SU-DHL-6 (cell line): ENCODE results near the gene PPP2R2C.

ENCODE experiments used
- H2AFZ ChIP-seq: fragments of 200-600 bp; sonication (generic); 2 replicates; pipeline ENCODE4 v1.6.1; 2014; ENCODE audit warnings: low read depth, mild to moderate bottlenecking, moderate library complexity, mixed read lengths, antibody characterized with exemption, low read length; ENCODE audit not compliant: severe bottlenecking
- H3F3A ChIP-seq: fragments of 200-600 bp; shearing (Covaris generic); 2 replicates; pipeline ENCODE4 v1.6.0; 2016; ENCODE audit warnings: antibody characterized with exemption, mild to moderate bottlenecking; ENCODE audit not compliant: insufficient read depth
- H3K27ac ChIP-seq: fragments of 200-600 bp; sonication (generic); 2 replicates; pipeline ENCODE4 v1.5.1; 2016; ENCODE audit warnings: low read depth, mild to moderate bottlenecking, low read length, moderate library complexity, mixed read lengths
- H3K27me3 ChIP-seq: fragments of 200-600 bp; sonication (generic), shearing (Covaris generic); 2 replicates; pipeline ENCODE4 v1.6.0; 2014; ENCODE audit warnings: mild to moderate bottlenecking, low read length
- H3K36me3 ChIP-seq: fragments of 200-600 bp; sonication (generic); 2 replicates; pipeline ENCODE4 v1.6.1; 2014; ENCODE audit warnings: mild to moderate bottlenecking, low read length, mixed read lengths
- H3K4me2 ChIP-seq: fragments of 300-600, 200-600 bp; shearing (Covaris generic), sonication (generic); 2 replicates; pipeline ENCODE4 v1.6.0; 2014; ENCODE audit warnings: low read length, low read depth, mild to moderate bottlenecking; ENCODE audit not compliant: poor library complexity, severe bottlenecking
- H3K4me3 ChIP-seq: fragments of 200-600 bp; sonication (generic); 2 replicates; pipeline ENCODE4 v1.5.1; 2014; ENCODE audit warnings: antibody characterized with exemption, low read length, mild to moderate bottlenecking, mixed read lengths; ENCODE audit not compliant: insufficient read depth, poor library complexity, severe bottlenecking
- H3K79me2 ChIP-seq: fragments of 200-600 bp; sonication (generic); 2 replicates; pipeline ENCODE4 v1.6.1; 2014; ENCODE audit warnings: mild to moderate bottlenecking, low read length, moderate library complexity; ENCODE audit not compliant: insufficient read depth
- H3K9ac ChIP-seq: fragments of 200-600 bp; sonication (generic); 2 replicates; pipeline ENCODE4 v1.7.0; 2014; ENCODE audit warnings: mild to moderate bottlenecking, low read length
- H3K9me2 ChIP-seq: fragments of 200-600 bp; sonication (generic); replicated peaks from 2 replicates; pipeline ENCODE4 v1.6.1; 2014; ENCODE audit warnings: low read length; ENCODE audit not compliant: insufficient read depth
- H3K9me3 ChIP-seq: fragments of 200-600 bp; sonication (generic); 2 replicates; pipeline ENCODE4 v1.6.1; 2014; ENCODE audit warnings: low read length, mixed read lengths; ENCODE audit not compliant: insufficient read depth
- H4K20me1 ChIP-seq: fragments of 200-600 bp; sonication (generic); 2 replicates; pipeline ENCODE4 v1.6.1; 2014; ENCODE audit warnings: low read depth, mild to moderate bottlenecking, antibody characterized with exemption, low read length, moderate library complexity, mixed read lengths
- EZH2phosphoT487 ChIP-seq: fragments of 200-600 bp; sonication (generic), shearing (Covaris generic); conservative IDR thresholded peaks from 2 replicates; pipeline ENCODE4 v1.6.1; 2018; ENCODE audit warnings: mild to moderate bottlenecking, antibody characterized with exemption, low read length, moderate library complexity, mixed read lengths
- TF ChIP-seq, protein P1 (sequence below): fragments of 200-600 bp; sonication (generic); IDR thresholded peaks from one replicate; pipeline ENCODE4 v1.5.1; 2017; ENCODE audit warnings: antibody characterized with exemption, mild to moderate bottlenecking, low read length, moderate library complexity; ENCODE audit not compliant: insufficient read depth, poor library complexity, severe bottlenecking

Gene PPP2R2C

DNA sequence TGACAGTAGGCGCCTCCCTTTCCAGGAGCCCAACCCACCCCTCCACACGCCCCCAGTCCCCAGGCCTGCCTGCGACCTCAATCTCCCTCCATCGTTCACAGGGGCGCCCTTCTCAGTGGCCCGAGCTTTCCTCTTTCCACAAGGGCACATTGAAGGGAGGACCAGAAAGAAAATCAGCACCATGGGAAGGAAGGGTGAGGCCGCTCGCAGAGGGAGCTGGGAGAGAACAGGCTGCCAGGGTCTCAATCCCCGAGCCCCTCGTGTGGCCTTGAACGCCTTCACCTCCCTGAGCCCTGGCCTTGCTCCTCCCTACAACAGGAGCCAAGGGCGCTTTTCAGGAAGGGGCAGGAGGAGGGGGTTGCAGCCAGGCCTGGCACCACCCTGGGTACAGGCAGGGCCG lies 136.2 kb downstream of the PPP2R2C start:
- H3F3A ChIP-seq = no peaks in the 10 kb centered on the region
- no peaks in the 10 kb centered on the region for H3K9me3 ChIP-seq
- H3K9me2 ChIP-seq = no peaks in the 10 kb centered on the region
- H3K9ac ChIP-seq = no peak overlapping the region
- H2AFZ ChIP-seq = no peak overlapping the region
- H3K79me2 ChIP-seq = no peaks in the 10 kb centered on the region
- no peak overlapping the region for H3K4me2 ChIP-seq
- H3K27ac ChIP-seq = no peak overlapping the region
- no peaks in the 10 kb centered on the region for H3K27me3 ChIP-seq
- H3K36me3 ChIP-seq = no peaks in the 10 kb centered on the region
- H4K20me1 ChIP-seq = no peaks in the 10 kb centered on the region
- H3K4me3 ChIP-seq = no peak overlapping the region
- TF ChIP-seq EZH2phosphoT487 = no peak
- TF ChIP-seq, protein P1, sequence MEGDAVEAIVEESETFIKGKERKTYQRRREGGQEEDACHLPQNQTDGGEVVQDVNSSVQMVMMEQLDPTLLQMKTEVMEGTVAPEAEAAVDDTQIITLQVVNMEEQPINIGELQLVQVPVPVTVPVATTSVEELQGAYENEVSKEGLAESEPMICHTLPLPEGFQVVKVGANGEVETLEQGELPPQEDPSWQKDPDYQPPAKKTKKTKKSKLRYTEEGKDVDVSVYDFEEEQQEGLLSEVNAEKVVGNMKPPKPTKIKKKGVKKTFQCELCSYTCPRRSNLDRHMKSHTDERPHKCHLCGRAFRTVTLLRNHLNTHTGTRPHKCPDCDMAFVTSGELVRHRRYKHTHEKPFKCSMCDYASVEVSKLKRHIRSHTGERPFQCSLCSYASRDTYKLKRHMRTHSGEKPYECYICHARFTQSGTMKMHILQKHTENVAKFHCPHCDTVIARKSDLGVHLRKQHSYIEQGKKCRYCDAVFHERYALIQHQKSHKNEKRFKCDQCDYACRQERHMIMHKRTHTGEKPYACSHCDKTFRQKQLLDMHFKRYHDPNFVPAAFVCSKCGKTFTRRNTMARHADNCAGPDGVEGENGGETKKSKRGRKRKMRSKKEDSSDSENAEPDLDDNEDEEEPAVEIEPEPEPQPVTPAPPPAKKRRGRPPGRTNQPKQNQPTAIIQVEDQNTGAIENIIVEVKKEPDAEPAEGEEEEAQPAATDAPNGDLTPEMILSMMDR = no peak

DNA sequence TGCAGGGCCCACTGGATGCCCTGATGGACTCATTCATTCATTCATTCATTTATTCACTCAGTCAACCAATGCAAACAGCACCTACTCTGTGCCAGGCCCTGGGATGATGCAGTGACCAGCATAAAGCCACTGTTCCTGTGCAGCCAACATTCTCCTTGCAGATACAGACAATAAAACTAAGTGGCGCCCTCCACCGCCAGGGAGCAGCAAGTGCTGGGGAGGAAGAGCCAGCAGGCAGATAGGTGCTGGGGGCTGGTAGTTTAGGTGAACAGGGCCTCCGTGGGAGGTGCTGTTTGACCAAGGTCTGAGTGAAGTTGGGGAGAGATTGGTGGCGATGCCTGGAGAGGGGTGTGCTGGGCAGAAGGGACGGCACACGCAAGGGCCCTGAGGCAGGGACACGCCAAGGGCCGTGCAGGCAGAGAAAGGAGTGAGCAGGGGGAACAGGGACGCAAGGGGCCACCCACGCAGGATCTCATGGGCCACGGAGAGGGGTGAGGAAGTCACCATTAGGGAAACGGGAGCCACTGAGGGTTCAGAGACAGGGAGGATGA lies 137.3 kb downstream of the PPP2R2C start:
- Histone ChIP-seq H4K20me1 (no peaks in the 10 kb centered on the region), H3K9me3 (no peaks in the 10 kb centered on the region), H2AFZ (no peak overlapping the region), H3K27ac (no peak overlapping the region), H3K4me3 (no peak overlapping the region), H3K27me3 (no peaks in the 10 kb centered on the region), H3F3A (no peaks in the 10 kb centered on the region), H3K9me2 (no peaks in the 10 kb centered on the region), H3K79me2 (no peaks in the 10 kb centered on the region), H3K9ac (no peak overlapping the region), H3K36me3 (no peaks in the 10 kb centered on the region), H3K4me2 (no peak overlapping the region)
- TF ChIP-seq EZH2phosphoT487 = no peak
- TF ChIP-seq, protein P1 = no peak

DNA sequence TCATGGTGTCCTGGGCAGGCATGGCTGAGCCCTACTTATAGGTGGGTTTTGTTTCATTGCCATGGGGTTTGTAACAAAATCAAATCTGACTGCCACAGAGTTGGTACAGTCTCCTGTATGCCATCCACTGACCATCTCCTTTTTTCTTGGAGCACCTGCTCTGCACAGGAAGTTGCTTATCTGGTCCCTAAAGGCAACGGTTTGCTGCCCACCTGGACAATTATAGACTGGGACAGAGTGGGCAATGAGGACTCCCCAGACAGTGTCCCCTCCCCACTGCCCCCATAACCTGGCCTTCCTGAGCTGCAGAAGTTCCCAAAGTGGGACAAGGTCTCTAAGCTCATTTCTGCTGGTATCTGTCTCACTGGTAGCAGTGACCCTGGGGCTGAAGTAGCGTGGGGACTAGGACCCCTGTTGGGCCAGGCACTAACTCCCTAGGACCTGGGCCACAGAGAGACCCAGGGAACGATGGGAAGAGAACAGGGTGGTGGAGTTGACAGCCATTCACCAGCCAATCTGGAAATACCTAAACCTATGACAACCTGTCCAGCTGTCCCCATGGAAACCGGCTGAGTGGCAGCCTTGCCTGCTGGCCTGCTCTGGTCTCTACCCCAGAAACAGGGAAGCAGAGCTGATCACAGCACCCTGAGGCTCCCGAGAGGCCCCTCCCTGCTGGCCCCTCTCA lies 138.1 kb downstream of the PPP2R2C start:
- Histone ChIP-seq H3K9me3 (no peaks in the 10 kb centered on the region), H3K79me2 (no peaks in the 10 kb centered on the region), H3K4me2 (no peak overlapping the region), H3K36me3 (no peaks in the 10 kb centered on the region), H3F3A (no peaks in the 10 kb centered on the region), H2AFZ (no peak overlapping the region), H3K9ac (no peak overlapping the region), H3K9me2 (no peaks in the 10 kb centered on the region), H4K20me1 (no peaks in the 10 kb centered on the region), H3K27ac (no peak overlapping the region), H3K27me3 (no peaks in the 10 kb centered on the region), H3K4me3 (no peak overlapping the region)
- TF ChIP-seq, protein P1 = peak; percentile 17
- no peak for TF ChIP-seq EZH2phosphoT487
